Mucosa of descending colon (tissue), 3 donors: ENCODE results near the gene KIF5C. TPM values are rescaled to one million over a fixed set of nuclear protein-coding genes. Genes with fewer than 3 reads are reported as not detected.

ENCODE experiments used
- ATAC-seq: fragments of 200-7000 bp; cut with Tn5 transposase; one replicate; pipeline ENCODE4 v1.9.1; 2020; ENCODE audit warnings: mild to moderate bottlenecking, moderate library complexity
- DNase-seq, 3 donors: peaks; one replicate each; pipeline ENCODE4 v3.0.0-alpha.2; 2020
- H3K36me3 ChIP-seq: fragments of 200-600 bp; one replicate; pipeline ENCODE4 v1.8.0; 2021; ENCODE audit warnings: low read depth, mild to moderate bottlenecking
- H3K4me1 ChIP-seq: fragments of 200-600 bp; one replicate; pipeline ENCODE4 v1.8.0; 2021; ENCODE audit warnings: low read depth, mild to moderate bottlenecking
- H3K4me3 ChIP-seq: fragments of 200-600 bp; one replicate; pipeline ENCODE4 v1.8.0; 2021; ENCODE audit warnings: mild to moderate bottlenecking
- H3K9me3 ChIP-seq: fragments of 200-600 bp; one replicate; pipeline ENCODE4 v1.8.0; 2021; ENCODE audit warnings: mild to moderate bottlenecking
- intact Hi-C, 2 donors: fragments of 100-400 bp; cut with DNase I in 1 of 2; cut with micrococcal nuclease in 1 of 2; formaldehyde crosslinking; loops; one replicate each; pipeline versions ENCODE4 v1.11.0 to v1.11.1; 2022; cut with DNase I, micrococcal nuclease
- total RNA-seq, 3 donors: library from RNA; stranded (reverse); fragmentation: NEBNext Ultra II Directional in 2 of 3; extraction: Animal tissue kit (Norgen Biotek cat#: 25700) in 2 of 3; gene quantifications; one replicate each; pipeline versions ENCODE4 v1.2.1 to v1.2.4, GENCODE V29; 2021 to 2023
- TF ChIP-seq, protein P1 (sequence below): fragments of 200-600 bp; IDR thresholded peaks from one replicate; pipeline ENCODE4 v1.8.0; 2022; ENCODE audit warnings: antibody characterized with exemption, mild to moderate bottlenecking
- donor health status: DM: no; HTN: no; CAD: no; lungs with moderate emphysema.
- donor health status: DM: no; HTN: no; CAD: no.
- donor health status: DM: no; HTN: yes; CAD: no.

KIF5C gene
- total RNA-seq, 3 donors from 2014 or later, result 1.5 to 11.0 (median 2.5) TPM

DNA sequence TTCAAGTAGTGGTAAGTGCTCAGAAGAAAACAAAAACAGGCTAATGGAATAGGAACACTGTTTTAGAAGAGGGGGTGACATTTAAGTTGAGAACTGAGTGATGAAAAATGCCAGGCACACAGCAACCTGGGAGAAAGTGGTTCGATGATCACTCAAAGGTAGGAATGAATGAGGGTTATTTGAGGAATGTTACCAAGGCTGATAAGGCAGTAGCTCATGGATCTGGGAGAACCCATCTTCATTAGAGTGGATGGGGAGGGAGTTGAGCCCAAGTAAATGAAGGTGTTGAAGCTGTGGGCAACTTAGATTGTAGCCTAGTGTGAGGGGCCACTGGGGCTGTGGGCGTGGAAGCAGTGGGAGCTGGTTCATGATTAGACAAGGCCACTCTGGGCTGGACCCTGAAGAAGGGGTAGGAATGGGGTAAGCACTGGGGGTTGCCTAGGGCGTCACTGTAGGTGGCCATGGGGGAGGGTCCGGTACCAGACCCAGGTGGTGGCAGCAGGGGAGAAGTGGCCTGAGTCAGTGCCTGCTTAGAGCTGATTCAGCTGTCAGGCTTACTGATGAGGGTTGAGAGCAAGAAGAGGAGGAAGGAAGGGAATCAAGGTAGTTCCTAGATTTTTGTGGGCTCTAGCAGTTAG is 141.0 kb downstream of the KIF5C start:
- no peaks in the 10 kb centered on the region for H3K9me3 ChIP-seq

DNA sequence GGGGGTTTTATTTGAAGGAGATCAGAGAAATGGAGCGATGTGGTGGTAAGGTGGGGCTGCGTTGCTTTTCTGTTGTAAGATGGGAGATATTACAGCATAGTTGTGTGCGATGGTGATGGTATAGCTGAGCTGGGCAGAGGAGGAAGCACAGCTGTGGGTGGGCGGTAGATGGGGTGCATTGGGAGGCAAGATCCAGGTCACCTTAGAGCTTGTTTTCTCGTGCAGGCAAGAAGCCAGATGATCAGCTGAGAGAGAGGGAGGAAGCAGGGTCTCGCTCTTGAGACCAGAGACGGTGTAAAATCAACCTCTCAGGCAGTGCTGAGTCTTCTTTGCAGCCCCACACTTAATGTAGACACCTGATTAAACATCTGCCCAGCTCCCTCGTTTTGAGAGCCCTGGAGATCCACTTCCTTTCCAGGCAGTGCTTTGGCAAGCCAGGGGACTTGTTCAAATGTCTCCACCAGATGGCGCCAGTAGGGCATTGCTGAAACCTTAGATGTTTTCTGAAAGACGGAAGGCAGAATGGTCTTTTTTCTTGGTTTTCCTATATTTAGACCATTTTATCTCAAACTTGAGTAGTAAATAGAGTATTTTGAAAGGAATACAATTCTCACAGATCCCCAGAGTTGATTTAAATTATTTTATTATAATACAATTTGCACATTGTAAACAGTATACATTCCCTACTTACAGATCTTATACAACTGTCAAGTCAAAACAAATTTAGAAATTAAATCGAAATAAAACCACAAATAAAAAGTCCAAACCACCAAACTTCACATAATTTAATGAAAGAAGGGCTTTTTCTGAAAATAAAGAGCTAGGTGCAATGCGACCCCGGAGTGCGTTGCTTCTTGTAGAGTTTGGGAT is 142.3 kb downstream of the KIF5C start:
- Histone ChIP-seq H3K4me1 (peaks cover 6% of the 10 kb centered on the region), H3K36me3 (no peaks in the 10 kb centered on the region), H3K4me3 (no peak overlapping the region), H3K9me3 (no peaks in the 10 kb centered on the region)
- TF ChIP-seq, protein P1, sequence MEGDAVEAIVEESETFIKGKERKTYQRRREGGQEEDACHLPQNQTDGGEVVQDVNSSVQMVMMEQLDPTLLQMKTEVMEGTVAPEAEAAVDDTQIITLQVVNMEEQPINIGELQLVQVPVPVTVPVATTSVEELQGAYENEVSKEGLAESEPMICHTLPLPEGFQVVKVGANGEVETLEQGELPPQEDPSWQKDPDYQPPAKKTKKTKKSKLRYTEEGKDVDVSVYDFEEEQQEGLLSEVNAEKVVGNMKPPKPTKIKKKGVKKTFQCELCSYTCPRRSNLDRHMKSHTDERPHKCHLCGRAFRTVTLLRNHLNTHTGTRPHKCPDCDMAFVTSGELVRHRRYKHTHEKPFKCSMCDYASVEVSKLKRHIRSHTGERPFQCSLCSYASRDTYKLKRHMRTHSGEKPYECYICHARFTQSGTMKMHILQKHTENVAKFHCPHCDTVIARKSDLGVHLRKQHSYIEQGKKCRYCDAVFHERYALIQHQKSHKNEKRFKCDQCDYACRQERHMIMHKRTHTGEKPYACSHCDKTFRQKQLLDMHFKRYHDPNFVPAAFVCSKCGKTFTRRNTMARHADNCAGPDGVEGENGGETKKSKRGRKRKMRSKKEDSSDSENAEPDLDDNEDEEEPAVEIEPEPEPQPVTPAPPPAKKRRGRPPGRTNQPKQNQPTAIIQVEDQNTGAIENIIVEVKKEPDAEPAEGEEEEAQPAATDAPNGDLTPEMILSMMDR, result peak; percentile 77
- ATAC-seq, result peak; percentile 78
- intact Hi-C loops, result loop anchor here (5.0 to 10.0 kb wide), 2 partner anchors 545 to 547 kb away; no protein-coding TSS in a partner anchor
- DNase-seq, result peak in 2 of 3 donors; percentile 77 to 92

More for the DNA sequence above, 141.0 kb downstream of the KIF5C start:
- Histone ChIP-seq H3K4me3 (no peak overlapping the region), H3K36me3 (no peaks in the 10 kb centered on the region), H3K4me1 (peaks cover 6% of the 10 kb centered on the region)
- ATAC-seq (no peak), DNase-seq (no peak)
- TF ChIP-seq, protein P1, result no peak
- intact Hi-C loops, result loop anchor here (5.0 to 10.0 kb wide), 2 partner anchors 546 to 549 kb away; no protein-coding TSS in a partner anchor

DNA sequence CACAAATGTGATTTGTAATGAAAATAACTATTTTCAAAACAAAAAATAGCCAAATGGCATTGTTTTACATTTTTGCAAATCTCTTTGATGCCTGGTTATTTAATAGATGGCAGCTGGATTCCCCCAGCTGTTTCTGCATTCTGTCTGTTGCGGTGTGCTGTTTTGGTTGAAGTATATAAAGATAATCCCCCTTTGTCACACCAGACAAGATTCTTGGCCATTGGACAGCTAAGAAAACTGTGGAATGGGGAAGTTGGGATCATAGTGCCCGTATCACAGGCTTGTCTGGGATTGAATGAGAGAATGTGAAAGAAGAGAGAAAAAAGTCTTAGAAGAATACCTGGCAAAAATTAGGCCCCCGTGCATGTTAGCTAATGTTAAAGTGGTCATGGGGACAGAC is 144.0 kb downstream of the KIF5C start:
- peaks cover 6% of the 10 kb centered on the region for H3K4me1 ChIP-seq
- H3K9me3 ChIP-seq, result no peaks in the 10 kb centered on the region
- no peak overlapping the region for H3K4me3 ChIP-seq
- DNase-seq, result no peak
- TF ChIP-seq, protein P1, result no peak
- H3K36me3 ChIP-seq, result no peaks in the 10 kb centered on the region
- ATAC-seq, result no peak
- intact Hi-C loops, result loop anchor here (5.0 to 10.0 kb wide), 2 partner anchors 543 to 546 kb away; no protein-coding TSS in a partner anchor

DNA sequence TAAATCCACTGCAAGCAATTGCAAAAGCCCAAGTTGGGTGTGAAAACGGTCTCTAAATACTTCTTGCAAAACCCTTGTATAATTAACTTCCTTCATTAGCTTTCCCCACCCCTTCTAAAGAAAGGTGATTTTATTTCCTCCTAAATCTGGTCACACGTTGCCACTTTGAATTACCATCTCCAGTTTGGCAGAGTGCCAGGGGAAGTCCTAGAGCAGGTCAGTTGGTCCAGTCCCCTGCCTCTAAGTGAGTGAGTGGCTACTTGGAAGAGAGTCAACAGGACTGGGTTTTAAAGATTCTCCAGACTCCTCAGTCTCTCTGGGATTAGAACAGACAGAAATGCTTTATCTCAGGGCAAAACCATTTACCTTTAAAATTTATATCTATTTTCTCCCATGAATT is 144.7 kb downstream of the KIF5C start:
- Histone ChIP-seq H3K9me3 (no peaks in the 10 kb centered on the region), H3K36me3 (no peaks in the 10 kb centered on the region), H3K4me3 (no peak overlapping the region), H3K4me1 (peaks cover 6% of the 10 kb centered on the region)
- intact Hi-C loops, result loop anchor here (5.0 to 10.0 kb wide), 2 partner anchors 543 to 545 kb away; no protein-coding TSS in a partner anchor
- DNase-seq, result no peak
- TF ChIP-seq, protein P1, result no peak
- peak; percentile 28 for ATAC-seq

DNA sequence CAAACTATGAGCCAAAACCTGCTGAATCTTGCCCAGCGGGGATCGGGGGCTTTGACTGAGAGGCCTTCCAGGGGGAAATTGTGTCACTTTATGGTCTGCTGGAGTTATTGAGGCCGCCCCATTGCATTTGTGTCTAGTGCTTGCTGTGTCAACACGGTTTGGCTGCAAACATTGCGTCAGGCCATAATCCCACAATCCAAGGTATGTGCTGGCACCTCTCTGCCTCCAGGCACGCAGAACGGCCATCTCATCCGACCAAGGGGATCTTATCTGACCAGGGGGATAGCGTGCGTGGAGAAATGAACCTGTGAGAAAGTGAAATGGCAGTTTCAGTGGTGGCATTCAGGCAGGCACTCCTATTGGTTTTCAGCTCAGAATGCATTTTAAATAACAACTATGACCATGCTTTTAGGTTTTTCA is 145.4 kb downstream of the KIF5C start:
- intact Hi-C loops, result no loop called here
- ATAC-seq (peak; percentile 86), DNase-seq (peak; percentile 49 to 60 (median 50))
- TF ChIP-seq, protein P1, result no peak
- no peaks in the 10 kb centered on the region for H3K36me3 ChIP-seq
- peaks cover 6% of the 10 kb centered on the region for H3K4me1 ChIP-seq
- no peak overlapping the region for H3K4me3 ChIP-seq
- H3K9me3 ChIP-seq, result no peaks in the 10 kb centered on the region
